ENCODE results near the gene UBE2D3.
"Not testable (repeated sequence)": the region's sequence is repeated elsewhere in the genome, so short reads cannot be mapped to it uniquely, and the experiment has no call there.

UBE2D3 gene

DNA sequence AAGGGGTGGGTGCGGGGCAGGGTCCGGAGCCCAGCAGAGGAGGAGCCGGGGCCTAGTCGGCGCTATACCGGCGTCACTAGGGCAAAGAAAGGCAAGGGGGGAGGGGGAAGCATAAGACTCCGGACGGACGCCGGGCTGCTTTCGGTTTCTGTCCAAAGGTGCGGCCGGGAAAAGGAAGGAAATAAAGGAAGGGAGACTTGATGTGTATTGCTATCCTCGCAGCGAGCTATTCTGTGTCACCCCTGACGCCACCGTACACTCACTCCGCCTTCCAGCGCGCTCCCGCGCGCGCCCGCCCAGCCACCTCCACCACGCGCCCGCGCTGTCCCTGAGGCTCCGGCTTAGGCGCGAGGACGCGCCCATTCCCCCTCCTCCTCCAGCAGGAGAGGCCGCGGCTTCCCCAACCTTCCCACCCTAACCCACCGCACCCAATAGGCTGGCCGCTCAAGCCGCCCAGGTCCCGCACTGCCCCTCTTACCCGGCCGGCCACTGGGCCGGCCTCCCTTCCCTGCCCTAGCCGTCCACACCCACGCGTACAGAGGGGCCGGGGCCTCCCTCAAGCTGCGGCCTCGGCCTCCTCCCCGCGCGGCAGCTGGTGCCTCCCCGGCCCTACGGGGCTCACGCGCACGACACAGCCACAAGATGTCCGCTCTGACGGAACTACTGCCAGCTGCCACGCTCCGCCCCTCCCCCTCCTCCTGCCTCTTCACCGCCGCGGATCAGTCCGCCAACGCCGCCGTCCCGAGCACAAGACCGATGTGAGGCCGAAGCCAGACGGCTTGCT lies at the start of gene UBE2D3:
Gene UBE2D3, minus strand, starts transcription at position 662 of the 784 bp plus-strand sequence. CDS start 1,043 bp downstream, outside the sequence.
- DNase-seq (ENCODE audit: low read depth): peak; percentile 89

- no peak for DNase-seq (ENCODE audit: low read depth)
Measured at GRCh38 chr4:102871772-102872171, 44.4 kb upstream of the UBE2D3 start.

- DNase-seq (ENCODE audit: low read depth): no peak
Measured at GRCh38 chr4:102869569-102870197, 42.3 kb upstream of the UBE2D3 start.

DNA sequence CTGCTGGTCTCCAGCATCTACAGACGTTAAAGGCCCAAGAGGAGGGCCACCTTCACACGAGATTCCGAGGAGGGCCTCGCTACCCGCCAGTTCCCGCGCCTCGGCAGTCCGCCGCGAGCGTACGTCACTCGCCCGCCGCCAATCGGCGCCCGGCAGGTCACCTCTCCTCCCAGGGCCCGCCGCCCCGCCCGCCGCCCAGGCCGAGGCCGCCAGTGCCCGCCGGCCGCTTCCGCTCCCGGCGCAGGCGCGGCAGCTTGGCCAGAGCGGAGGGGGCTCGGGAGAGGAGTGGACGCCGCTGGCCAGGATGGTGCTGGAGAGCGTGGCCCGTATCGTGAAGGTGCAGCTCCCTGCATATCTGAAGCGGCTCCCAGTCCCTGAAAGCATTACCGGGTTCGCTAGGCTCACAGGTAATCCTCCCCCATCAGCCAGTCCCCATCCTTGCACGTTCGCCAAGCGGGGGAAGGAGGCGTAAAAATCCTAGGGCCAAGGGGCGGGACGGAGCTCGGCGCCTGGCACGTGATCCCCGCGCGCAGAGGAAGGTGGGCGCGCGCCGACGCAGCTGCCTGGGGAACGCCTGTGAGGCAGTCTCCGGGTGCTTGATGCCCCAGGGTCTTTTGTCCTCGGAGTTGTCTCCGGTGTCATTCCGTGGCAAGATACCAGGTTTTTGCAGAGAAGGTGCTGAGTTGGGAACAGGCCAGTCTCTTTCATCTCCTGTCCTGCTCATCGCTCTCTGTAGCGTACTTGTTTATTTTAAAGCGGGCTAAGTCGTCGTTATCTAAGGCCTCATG lies 41.6 kb upstream of the UBE2D3 start, which contains the start of gene CISD2:
Gene CISD2, plus strand, starts transcription at position 212 of the 788 bp plus-strand sequence. Its CDS starts 93 bp downstream, at position 305.
- peak; percentile 72 for DNase-seq (ENCODE audit: low read depth)

DNA sequence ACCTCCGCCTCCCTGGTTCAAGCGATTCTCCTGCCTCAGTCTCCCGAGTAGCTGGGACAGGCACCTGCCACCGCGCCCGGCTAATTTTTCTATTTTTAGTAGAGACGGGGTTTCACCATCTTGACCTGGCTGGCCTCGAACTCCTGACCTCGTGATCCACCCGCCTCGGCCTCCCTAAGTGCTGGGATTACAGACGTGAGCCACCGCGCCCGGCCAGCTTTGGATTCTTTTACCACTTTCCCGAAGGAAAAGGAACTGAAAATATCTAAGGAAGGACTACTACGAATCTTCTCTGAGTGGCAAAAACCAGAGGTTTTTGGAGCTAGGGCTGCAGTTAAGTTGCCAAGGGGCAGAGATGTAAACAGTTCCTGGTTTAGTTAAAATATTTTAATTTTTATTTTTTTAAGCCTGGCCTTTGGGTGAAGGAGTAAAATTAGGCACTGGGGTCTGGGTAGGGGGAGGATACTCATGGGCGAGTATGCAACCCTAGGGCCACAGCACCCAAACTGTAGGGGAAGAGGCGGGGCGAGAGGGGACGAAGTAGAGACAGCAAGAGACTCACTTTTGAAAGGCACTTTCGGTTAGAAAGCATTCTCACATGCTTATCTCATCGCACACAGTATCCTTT lies 40.9 kb upstream of the UBE2D3 start:
- DNase-seq (ENCODE audit: low read depth): peak; percentile 8

GRCh38 chr4:102867278-102868152 lies 40.2 kb upstream of the UBE2D3 start:
- no peak for DNase-seq (ENCODE audit: low read depth)

- not testable (repeated sequence) for DNase-seq (ENCODE audit: low read depth)
Measured at GRCh38 chr4:102865327-102865726, 38.0 kb upstream of the UBE2D3 start.

DNA sequence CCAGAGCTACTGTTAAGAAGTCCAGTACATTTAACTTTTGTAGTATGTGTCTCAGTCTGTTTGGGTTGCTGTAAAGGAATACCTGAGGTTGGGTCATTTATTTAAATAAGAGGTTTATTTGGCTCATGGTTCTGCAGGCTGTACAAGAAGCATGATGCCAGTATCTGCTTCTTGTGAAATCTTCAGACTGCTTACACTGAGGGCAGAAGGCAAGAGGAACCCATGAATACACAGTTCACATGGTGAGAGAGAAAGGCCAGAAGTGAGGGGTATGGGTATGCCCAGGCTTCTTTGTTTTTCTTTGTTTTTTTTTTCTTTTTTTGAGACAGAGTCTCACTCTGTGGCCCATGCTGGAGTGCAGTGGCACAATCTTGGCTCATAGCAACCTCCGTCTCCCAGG lies 35.4 kb upstream of the UBE2D3 start:
- DNase-seq (ENCODE audit: low read depth): no peak

GRCh38 chr4:102862016-102862415 lies 34.7 kb upstream of the UBE2D3 start:
- DNase-seq (ENCODE audit: low read depth): no peak

DNA sequence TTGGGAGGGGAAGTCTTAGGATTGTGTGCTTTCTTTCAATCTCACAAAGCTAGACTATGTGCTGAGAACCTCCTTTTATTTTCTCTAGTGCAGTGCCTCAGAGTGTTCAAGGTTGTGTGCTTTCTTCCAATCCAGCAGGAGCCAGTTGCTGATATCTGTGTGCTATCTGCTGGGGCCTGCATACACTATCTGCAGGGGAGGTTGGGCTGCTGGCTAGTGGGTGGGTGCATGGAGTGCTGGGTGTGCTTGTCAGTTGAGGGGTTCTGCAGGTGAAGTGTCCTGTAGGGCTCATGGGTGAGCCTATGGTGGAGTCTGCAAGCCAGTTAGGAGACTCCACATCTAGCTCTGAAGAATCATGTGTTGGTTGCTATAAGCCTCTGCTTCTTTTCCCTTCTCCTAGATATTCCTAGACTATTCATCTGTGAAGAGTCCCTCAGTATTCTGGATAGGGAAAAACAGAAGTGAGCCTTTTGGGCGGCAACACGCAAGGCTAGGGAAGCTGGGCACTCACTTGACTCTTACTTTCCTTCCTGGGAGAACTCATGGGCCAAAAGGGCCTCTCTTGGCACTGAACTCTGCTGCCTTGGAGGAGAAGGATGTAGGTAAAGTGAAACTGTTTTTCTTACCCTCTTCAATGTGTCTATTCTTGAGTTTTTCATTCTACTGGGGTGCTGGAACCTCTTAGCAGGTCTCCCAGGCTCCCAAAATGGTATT lies 33.4 kb upstream of the UBE2D3 start:
- no peak for DNase-seq (ENCODE audit: low read depth)

GRCh38 chr4:102858828-102859464 lies 31.6 kb upstream of the UBE2D3 start:
- no peak for DNase-seq (ENCODE audit: low read depth)

GRCh38 chr4:102850370-102850769 lies 23.0 kb upstream of the UBE2D3 start:
- no peak for DNase-seq (ENCODE audit: low read depth)

GRCh38 chr4:102849579-102850104 lies 22.3 kb upstream of the UBE2D3 start:
- DNase-seq (ENCODE audit: low read depth): no peak

GRCh38 chr4:102847687-102848086 lies 20.3 kb upstream of the UBE2D3 start:
- no peak for DNase-seq (ENCODE audit: low read depth)

- no peak for DNase-seq (ENCODE audit: low read depth)
Measured at GRCh38 chr4:102843938-102844337, 16.6 kb upstream of the UBE2D3 start.

DNA sequence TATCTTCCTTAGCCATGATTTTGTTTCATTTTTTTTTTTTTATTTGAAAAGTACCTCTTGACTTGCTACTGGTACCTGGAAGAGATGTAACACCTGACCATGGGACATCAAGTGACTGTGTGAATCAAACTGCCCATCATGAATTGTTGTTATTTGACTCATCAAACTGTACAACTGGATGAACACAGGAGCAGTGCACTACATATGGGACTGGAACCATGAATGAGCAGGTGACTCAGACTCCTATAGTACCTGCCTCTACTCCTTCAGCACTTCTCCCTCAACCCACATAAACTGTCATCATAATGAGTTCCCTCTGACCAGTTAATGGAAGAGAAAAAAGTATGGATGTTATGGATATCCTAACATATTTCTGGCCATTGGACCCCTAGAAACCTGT lies 15.9 kb upstream of the UBE2D3 start:
- no peak for DNase-seq (ENCODE audit: low read depth)

DNA sequence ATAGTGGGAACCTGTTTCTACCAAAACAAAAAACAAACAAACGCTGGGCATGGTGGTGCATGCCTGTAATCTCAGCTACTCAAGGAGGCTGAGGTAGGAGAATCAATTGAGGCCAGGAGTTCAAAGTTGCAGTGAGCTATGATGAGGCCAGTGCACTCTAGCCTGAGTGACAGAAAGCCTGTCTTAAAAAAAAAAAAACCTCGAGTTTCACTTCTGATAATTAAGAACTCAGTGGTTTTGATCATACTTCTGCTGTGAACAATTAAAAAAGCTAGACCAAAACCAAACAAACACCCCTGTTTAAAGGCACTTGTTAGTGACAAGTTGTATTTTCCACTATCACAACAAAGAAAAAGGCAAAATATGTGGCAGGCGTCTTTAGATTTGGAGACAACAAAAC lies 15.0 kb upstream of the UBE2D3 start:
- no peak for DNase-seq (ENCODE audit: low read depth)

GRCh38 chr4:102836596-102836995 lies 9.2 kb upstream of the UBE2D3 start:
- DNase-seq (ENCODE audit: low read depth): no peak

- no peak for DNase-seq (ENCODE audit: low read depth)
Measured at GRCh38 chr4:102832667-102833066, 5.3 kb upstream of the UBE2D3 start.

- no peak for DNase-seq (ENCODE audit: low read depth)
Measured at GRCh38 chr4:102832105-102832504, 4.8 kb upstream of the UBE2D3 start.
